Measurements from ENCODE around the gene ZPBP.
"Not testable (repeated sequence)": the region's sequence is repeated elsewhere in the genome, so short reads cannot be mapped to it uniquely, and the experiment has no call there.

The ZPBP gene

DNA sequence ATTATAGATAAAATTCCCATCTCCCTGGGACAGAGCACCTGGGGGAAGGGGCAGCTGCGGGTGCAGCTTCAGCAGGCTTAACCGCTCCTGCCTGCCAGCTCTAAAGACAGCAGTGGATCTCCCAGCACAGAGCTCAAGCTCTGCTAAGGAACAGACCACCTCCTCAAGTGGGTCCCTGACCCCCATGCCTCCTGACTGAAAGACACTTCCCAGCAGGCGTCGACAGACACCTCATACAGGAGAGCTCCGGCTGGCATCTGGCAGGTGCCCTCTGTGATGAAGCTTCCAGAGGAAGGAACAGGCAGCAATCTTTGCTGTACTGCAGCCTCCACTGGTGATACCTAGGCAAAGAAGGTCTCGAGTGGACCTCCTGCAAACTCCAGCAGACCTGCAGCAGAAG is 51.9 kb downstream of the ZPBP start:
- not testable (repeated sequence) for H3K27me3 ChIP-seq (ENCODE audit: control insufficient read depth, insufficient read depth, low read length); H3K9ac ChIP-seq (ENCODE audit: low read length); H3K4me1 ChIP-seq (ENCODE audit: control insufficient read depth, insufficient read depth, low read length); H3K9me3 ChIP-seq (ENCODE audit: control insufficient read depth, insufficient read depth, low read depth, low read length); H3K27ac ChIP-seq (ENCODE audit: low read depth, low read length); H3K36me3 ChIP-seq (ENCODE audit: control insufficient read depth, insufficient read depth, low read length); H3K4me3 ChIP-seq (ENCODE audit: low read depth, low read length)

GRCh38 chr7:50037086-50037485 is 56.0 kb downstream of the ZPBP start:
- no peaks in the 10 kb centered on the region for H3K27me3 ChIP-seq (ENCODE audit: control insufficient read depth, insufficient read depth, low read length)
- H3K4me3 ChIP-seq (ENCODE audit: low read depth, low read length), result no peak overlapping the region
- no peaks in the 10 kb centered on the region for H3K36me3 ChIP-seq (ENCODE audit: control insufficient read depth, insufficient read depth, low read length)
- H3K27ac ChIP-seq (ENCODE audit: low read depth, low read length), result no peak overlapping the region
- no peak overlapping the region for H3K9ac ChIP-seq (ENCODE audit: low read length)
- H3K4me1 ChIP-seq (ENCODE audit: control insufficient read depth, insufficient read depth, low read length), result no peaks in the 10 kb centered on the region
- no peaks in the 10 kb centered on the region for H3K9me3 ChIP-seq (ENCODE audit: control insufficient read depth, insufficient read depth, low read depth, low read length)

DNA sequence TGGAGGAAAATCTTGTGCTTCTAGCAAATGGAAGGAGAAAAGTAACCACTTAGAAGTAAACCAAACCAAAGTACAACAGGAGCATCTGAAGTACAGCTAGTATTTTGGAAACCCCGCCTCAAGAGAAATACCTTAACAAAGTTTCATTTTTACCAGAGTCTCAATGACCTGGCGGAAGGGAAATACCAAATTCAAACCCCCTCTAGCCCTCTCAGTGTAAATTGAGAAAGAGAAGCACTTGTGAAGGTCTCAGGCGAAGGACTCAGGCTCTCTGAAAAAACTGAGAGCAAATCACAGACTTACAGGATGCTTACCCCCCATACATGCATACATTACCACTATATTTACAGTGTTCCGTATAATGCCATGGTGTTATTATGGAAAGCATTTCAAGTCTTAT is 70.1 kb downstream of the ZPBP start:
- no peaks in the 10 kb centered on the region for H3K36me3 ChIP-seq (ENCODE audit: control insufficient read depth, insufficient read depth, low read length)
- H3K9me3 ChIP-seq (ENCODE audit: control insufficient read depth, insufficient read depth, low read depth, low read length), result no peaks in the 10 kb centered on the region
- H3K4me3 ChIP-seq (ENCODE audit: low read depth, low read length), result no peak overlapping the region
- H3K27me3 ChIP-seq (ENCODE audit: control insufficient read depth, insufficient read depth, low read length), result no peaks in the 10 kb centered on the region
- no peak overlapping the region for H3K27ac ChIP-seq (ENCODE audit: low read depth, low read length)
- H3K9ac ChIP-seq (ENCODE audit: low read length), result no peak overlapping the region
- H3K4me1 ChIP-seq (ENCODE audit: control insufficient read depth, insufficient read depth, low read length), result no peaks in the 10 kb centered on the region

GRCh38 chr7:50022451-50022850 is 70.6 kb downstream of the ZPBP start:
- H3K27ac ChIP-seq (ENCODE audit: low read depth, low read length), result no peak overlapping the region
- H3K27me3 ChIP-seq (ENCODE audit: control insufficient read depth, insufficient read depth, low read length), result no peaks in the 10 kb centered on the region
- H3K9ac ChIP-seq (ENCODE audit: low read length), result no peak overlapping the region
- H3K4me3 ChIP-seq (ENCODE audit: low read depth, low read length), result no peak overlapping the region
- no peaks in the 10 kb centered on the region for H3K4me1 ChIP-seq (ENCODE audit: control insufficient read depth, insufficient read depth, low read length)
- H3K9me3 ChIP-seq (ENCODE audit: control insufficient read depth, insufficient read depth, low read depth, low read length), result no peaks in the 10 kb centered on the region
- H3K36me3 ChIP-seq (ENCODE audit: control insufficient read depth, insufficient read depth, low read length), result no peaks in the 10 kb centered on the region

- H3K4me3 ChIP-seq (ENCODE audit: low read depth, low read length), result no peak overlapping the region
- H3K4me1 ChIP-seq (ENCODE audit: control insufficient read depth, insufficient read depth, low read length), result no peaks in the 10 kb centered on the region
- H3K27me3 ChIP-seq (ENCODE audit: control insufficient read depth, insufficient read depth, low read length), result no peaks in the 10 kb centered on the region
- no peaks in the 10 kb centered on the region; the same call in 1 of the 2 replicates for H3K9me3 ChIP-seq (ENCODE audit: control insufficient read depth, insufficient read depth, low read depth, low read length)
- no peaks in the 10 kb centered on the region for H3K36me3 ChIP-seq (ENCODE audit: control insufficient read depth, insufficient read depth, low read length)
- no peak overlapping the region for H3K27ac ChIP-seq (ENCODE audit: low read depth, low read length)
- no peak overlapping the region for H3K9ac ChIP-seq (ENCODE audit: low read length)
Observed at GRCh38 chr7:49995681-49996080, 97.4 kb downstream of the ZPBP start.

DNA sequence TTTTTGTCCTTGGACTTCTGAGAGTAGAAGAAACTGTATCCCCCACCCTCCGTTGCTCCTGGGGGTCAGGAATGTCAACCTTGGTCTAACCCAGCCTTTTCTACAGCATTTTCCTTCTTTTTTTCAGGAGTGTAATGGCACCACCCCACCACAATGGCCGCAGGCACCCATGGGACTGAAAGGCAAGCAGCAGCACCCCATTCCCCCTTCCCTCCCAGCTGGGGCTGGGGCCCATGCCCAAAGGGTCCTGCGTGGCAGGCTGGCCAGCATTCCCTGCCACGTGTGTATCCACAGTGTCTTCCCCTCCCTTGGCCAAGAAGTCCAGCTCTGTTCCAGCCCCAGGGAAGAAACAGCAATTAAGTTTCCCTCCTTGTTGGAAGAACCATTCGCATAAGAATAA is 106.9 kb downstream of the ZPBP start:
- H3K9ac ChIP-seq (ENCODE audit: low read length), result no peak overlapping the region
- no peaks in the 10 kb centered on the region for H3K27me3 ChIP-seq (ENCODE audit: control insufficient read depth, insufficient read depth, low read length)
- peaks cover 3% of the 10 kb centered on the region; the same call in 1 of the 2 replicates for H3K4me1 ChIP-seq (ENCODE audit: control insufficient read depth, insufficient read depth, low read length)
- no peaks in the 10 kb centered on the region for H3K36me3 ChIP-seq (ENCODE audit: control insufficient read depth, insufficient read depth, low read length)
- H3K9me3 ChIP-seq (ENCODE audit: control insufficient read depth, insufficient read depth, low read depth, low read length), result peaks cover 19% of the 10 kb centered on the region
- H3K4me3 ChIP-seq (ENCODE audit: low read depth, low read length), result no peak overlapping the region
- H3K27ac ChIP-seq (ENCODE audit: low read depth, low read length), result no peak overlapping the region

DNA sequence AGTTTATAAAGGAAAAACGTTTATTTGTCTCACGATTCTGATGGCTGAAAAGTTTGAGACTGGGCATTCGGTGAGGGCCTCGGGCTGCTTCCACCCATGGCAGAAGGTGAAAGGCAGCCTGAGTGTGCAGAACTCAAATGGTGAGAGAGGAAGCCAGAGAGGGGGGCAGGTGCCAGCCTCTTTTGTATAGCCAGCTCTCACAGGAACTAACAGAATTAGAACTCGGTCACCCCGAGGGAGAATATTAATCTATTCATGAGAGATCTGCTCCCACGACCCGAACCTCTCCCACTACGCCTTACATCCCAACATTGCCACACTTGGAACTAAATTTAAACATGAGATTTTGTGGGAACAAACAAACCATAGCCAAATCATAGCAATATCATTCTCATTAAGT is 112.6 kb downstream of the ZPBP start:
- Histone ChIP-seq H3K27me3 (ENCODE audit: control insufficient read depth, insufficient read depth, low read length) (no peaks in the 10 kb centered on the region), H3K27ac (ENCODE audit: low read depth, low read length) (no peak overlapping the region), H3K9me3 (ENCODE audit: control insufficient read depth, insufficient read depth, low read depth, low read length) (no peaks in the 10 kb centered on the region), H3K36me3 (ENCODE audit: control insufficient read depth, insufficient read depth, low read length) (no peaks in the 10 kb centered on the region), H3K4me3 (ENCODE audit: low read depth, low read length) (no peak overlapping the region), H3K9ac (ENCODE audit: low read length) (no peak overlapping the region), H3K4me1 (ENCODE audit: control insufficient read depth, insufficient read depth, low read length) (no peaks in the 10 kb centered on the region)

- no peak overlapping the region for H3K4me3 ChIP-seq (ENCODE audit: low read depth, low read length)
- no peaks in the 10 kb centered on the region for H3K9me3 ChIP-seq (ENCODE audit: control insufficient read depth, insufficient read depth, low read depth, low read length)
- no peaks in the 10 kb centered on the region for H3K27me3 ChIP-seq (ENCODE audit: control insufficient read depth, insufficient read depth, low read length)
- H3K27ac ChIP-seq (ENCODE audit: low read depth, low read length), result no peak overlapping the region
- H3K4me1 ChIP-seq (ENCODE audit: control insufficient read depth, insufficient read depth, low read length), result no peaks in the 10 kb centered on the region
- no peaks in the 10 kb centered on the region for H3K36me3 ChIP-seq (ENCODE audit: control insufficient read depth, insufficient read depth, low read length)
- H3K9ac ChIP-seq (ENCODE audit: low read length), result no peak overlapping the region
Observed at GRCh38 chr7:49976238-49976637, 116.8 kb downstream of the ZPBP start.

DNA sequence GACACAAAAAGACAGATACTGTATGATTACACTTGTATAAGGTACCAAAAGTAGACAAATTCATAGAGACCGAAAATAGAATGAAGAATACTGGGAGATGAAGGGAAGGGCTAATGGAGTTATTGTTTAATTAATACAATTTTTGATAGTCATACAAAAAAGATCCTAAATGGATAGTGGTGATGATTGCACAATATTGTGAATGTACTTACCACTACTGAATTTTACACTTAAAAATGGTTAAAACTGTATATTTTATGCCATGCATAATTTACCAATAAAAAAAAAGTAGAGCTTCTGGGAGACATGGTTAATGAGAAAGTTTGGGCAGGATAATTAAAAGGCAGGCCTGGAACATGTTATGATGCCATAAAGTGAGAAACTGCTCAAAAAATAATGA is 119.0 kb downstream of the ZPBP start:
- no peaks in the 10 kb centered on the region for H3K27me3 ChIP-seq (ENCODE audit: control insufficient read depth, insufficient read depth, low read length)
- H3K9ac ChIP-seq (ENCODE audit: low read length), result no peak overlapping the region
- H3K27ac ChIP-seq (ENCODE audit: low read depth, low read length), result no peak overlapping the region

DNA sequence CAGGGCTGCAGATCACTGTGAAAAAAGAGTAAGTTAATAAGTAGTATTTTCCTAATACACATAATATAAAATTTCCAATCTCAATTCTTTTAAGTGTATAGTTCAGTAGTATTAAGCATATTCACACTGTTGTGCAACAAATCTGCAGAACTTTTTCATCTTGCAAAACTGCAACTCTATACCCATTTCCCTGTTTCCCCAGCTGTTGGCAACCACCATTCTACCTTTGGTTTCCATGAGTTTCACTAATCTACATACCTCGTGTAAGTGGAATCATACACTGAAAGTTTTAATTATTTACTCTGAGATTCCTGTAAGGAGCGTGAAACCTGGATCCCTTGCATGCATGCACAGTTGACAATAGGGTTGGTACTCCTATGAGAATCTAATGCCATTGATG is 155.4 kb downstream of the ZPBP start:
- H3K4me3 ChIP-seq (ENCODE audit: low read depth, low read length), result no peak overlapping the region
- H3K27ac ChIP-seq (ENCODE audit: low read depth, low read length), result no peak overlapping the region
- H3K9me3 ChIP-seq (ENCODE audit: control insufficient read depth, insufficient read depth, low read depth, low read length), result peaks cover 9% of the 10 kb centered on the region
- H3K4me1 ChIP-seq (ENCODE audit: control insufficient read depth, insufficient read depth, low read length), result no peaks in the 10 kb centered on the region
- H3K27me3 ChIP-seq (ENCODE audit: control insufficient read depth, insufficient read depth, low read length), result no peaks in the 10 kb centered on the region
- no peak overlapping the region for H3K9ac ChIP-seq (ENCODE audit: low read length)
- no peaks in the 10 kb centered on the region for H3K36me3 ChIP-seq (ENCODE audit: control insufficient read depth, insufficient read depth, low read length)

More for the DNA sequence above, 119.0 kb downstream of the ZPBP start:
- H3K4me1 ChIP-seq (ENCODE audit: control insufficient read depth, insufficient read depth, low read length), result no peaks in the 10 kb centered on the region
- H3K9me3 ChIP-seq (ENCODE audit: control insufficient read depth, insufficient read depth, low read depth, low read length), result no peaks in the 10 kb centered on the region
- H3K4me3 ChIP-seq (ENCODE audit: low read depth, low read length), result no peak overlapping the region
- H3K36me3 ChIP-seq (ENCODE audit: control insufficient read depth, insufficient read depth, low read length), result no peaks in the 10 kb centered on the region

GRCh38 chr7:49931627-49932026 is 161.4 kb downstream of the ZPBP start:
- Histone ChIP-seq H3K9ac (ENCODE audit: low read length) (no peak overlapping the region), H3K36me3 (ENCODE audit: control insufficient read depth, insufficient read depth, low read length) (no peaks in the 10 kb centered on the region), H3K4me3 (ENCODE audit: low read depth, low read length) (no peak overlapping the region), H3K27ac (ENCODE audit: low read depth, low read length) (no peak overlapping the region), H3K4me1 (ENCODE audit: control insufficient read depth, insufficient read depth, low read length) (no peaks in the 10 kb centered on the region), H3K9me3 (ENCODE audit: control insufficient read depth, insufficient read depth, low read depth, low read length) (peaks cover 36% of the 10 kb centered on the region), H3K27me3 (ENCODE audit: control insufficient read depth, insufficient read depth, low read length) (no peaks in the 10 kb centered on the region)

GRCh38 chr7:49928787-49929186 is 164.3 kb downstream of the ZPBP start:
- Histone ChIP-seq H3K9me3 (ENCODE audit: control insufficient read depth, insufficient read depth, low read depth, low read length) (peaks cover 34% of the 10 kb centered on the region), H3K4me1 (ENCODE audit: control insufficient read depth, insufficient read depth, low read length) (no peaks in the 10 kb centered on the region), H3K36me3 (ENCODE audit: control insufficient read depth, insufficient read depth, low read length) (no peaks in the 10 kb centered on the region), H3K27ac (ENCODE audit: low read depth, low read length) (no peak overlapping the region), H3K27me3 (ENCODE audit: control insufficient read depth, insufficient read depth, low read length) (no peaks in the 10 kb centered on the region), H3K4me3 (ENCODE audit: low read depth, low read length) (no peak overlapping the region), H3K9ac (ENCODE audit: low read length) (no peak overlapping the region)
